HG03025 (cell line): ENCODE results near the gene FANCC.

Experiments used
- ATAC-seq: cut with Tn5 transposase; IDR thresholded peaks from one replicate; pipeline ENCODE4 v1.9.1; 2021; ENCODE audit warnings: mild to moderate bottlenecking, moderate library complexity; ENCODE audit not compliant: unreplicated experiment, low FRiP score

FANCC gene

GRCh38 chr9:95105519-95106287 lies 211.8 kb downstream of the FANCC start:
- ATAC-seq, result no peak

GRCh38 chr9:95104980-95105379 lies 212.5 kb downstream of the FANCC start:
- no peak for ATAC-seq

- no peak for ATAC-seq
These were observed 212.9 kb downstream of the FANCC start for GRCh38 chr9:95104581-95104960.

GRCh38 chr9:95103871-95104580 lies 213.5 kb downstream of the FANCC start:
- ATAC-seq, result no peak

- ATAC-seq, result no peak
These were observed 214.2 kb downstream of the FANCC start for GRCh38 chr9:95103281-95103771.

- no peak for ATAC-seq
These were observed 214.9 kb downstream of the FANCC start for GRCh38 chr9:95102572-95102971.

GRCh38 chr9:95102001-95102433 lies 215.5 kb downstream of the FANCC start:
- no peak for ATAC-seq

- no peak for ATAC-seq
These were observed 216.2 kb downstream of the FANCC start for GRCh38 chr9:95101326-95101725.

- ATAC-seq, result no peak
These were observed 217.4 kb downstream of the FANCC start for GRCh38 chr9:95100071-95100627.

GRCh38 chr9:95099321-95100070 lies 218.0 kb downstream of the FANCC start:
- no peak for ATAC-seq

GRCh38 chr9:95098391-95098921 lies 219.1 kb downstream of the FANCC start:
- ATAC-seq, result no peak

- ATAC-seq, result no peak
These were observed 220.2 kb downstream of the FANCC start for GRCh38 chr9:95097279-95097678.

GRCh38 chr9:95096807-95097206 lies 220.7 kb downstream of the FANCC start:
- ATAC-seq, result no peak

- ATAC-seq, result no peak
These were observed 221.1 kb downstream of the FANCC start for GRCh38 chr9:95096381-95096780.

GRCh38 chr9:95095641-95096355 lies 221.7 kb downstream of the FANCC start:
- no peak for ATAC-seq

- ATAC-seq, result no peak
These were observed 223.5 kb downstream of the FANCC start for GRCh38 chr9:95094002-95094401.

GRCh38 chr9:95093586-95093985 lies 223.9 kb downstream of the FANCC start:
- ATAC-seq, result no peak

GRCh38 chr9:95092262-95093072 lies 225.0 kb downstream of the FANCC start:
- no peak for ATAC-seq

- no peak for ATAC-seq
These were observed 225.8 kb downstream of the FANCC start for GRCh38 chr9:95091601-95092261.
